IPS DF 4.7 (cell line): ENCODE measurements around the gene DOCK6.

Experiments
- DNase-seq: peaks from one replicate; pipeline ENCODE4 v3.0.0-alpha.2; 2013; ENCODE audit warnings: low spot score; ENCODE audit errors: extremely low read depth

Gene DOCK6

GRCh38 chr19:11248852-11249251 lies 13.5 kb downstream of the DOCK6 start:
- DNase-seq: no peak

DNA sequence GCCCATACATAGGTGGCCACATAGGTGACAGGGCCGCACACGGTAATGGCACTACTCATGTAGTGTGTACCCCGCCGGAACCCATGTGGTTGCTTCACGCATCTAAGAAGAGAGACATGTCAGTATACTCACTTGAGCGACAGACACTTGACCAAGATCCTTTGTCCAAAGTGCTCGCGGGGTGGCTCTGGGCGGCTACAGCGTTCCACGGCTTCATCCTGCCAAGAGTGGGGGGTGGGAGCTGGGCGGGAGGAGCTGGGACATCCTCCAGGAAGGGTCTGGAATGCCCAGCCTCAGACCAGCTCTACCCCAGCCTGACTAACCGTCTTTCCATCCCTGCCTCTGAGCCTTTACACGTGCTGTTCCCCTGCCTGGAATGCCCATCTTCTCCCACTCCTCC lies 14.4 kb downstream of the DOCK6 start:
- no peak for DNase-seq

DNA sequence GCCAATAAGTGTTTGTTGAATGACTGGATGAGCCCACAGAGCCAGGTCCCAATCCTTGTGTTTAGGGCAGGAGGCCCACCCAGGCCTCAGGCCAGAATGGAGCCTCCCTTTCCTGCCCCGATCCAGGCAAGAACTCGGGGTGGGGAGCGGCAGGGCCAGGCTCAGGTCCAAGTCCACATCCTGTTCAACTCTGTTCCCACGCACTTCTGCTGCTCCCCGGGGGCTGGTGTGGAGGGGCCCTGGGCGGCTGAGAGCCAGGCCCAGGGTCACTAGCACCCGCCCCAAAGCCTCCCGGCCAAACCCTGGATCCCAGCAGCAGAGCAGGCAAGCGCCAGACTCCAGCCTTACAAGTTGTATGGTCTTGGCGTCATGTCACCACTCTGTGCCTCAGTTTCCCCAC lies 14.9 kb downstream of the DOCK6 start:
- no peak for DNase-seq

GRCh38 chr19:11246941-11247340 lies 15.4 kb downstream of the DOCK6 start:
- DNase-seq: no peak

GRCh38 chr19:11244846-11245589 lies 17.3 kb downstream of the DOCK6 start:
- DNase-seq: no peak

- DNase-seq: no peak
These were observed 18.5 kb downstream of the DOCK6 start for GRCh38 chr19:11243798-11244169.

DNA sequence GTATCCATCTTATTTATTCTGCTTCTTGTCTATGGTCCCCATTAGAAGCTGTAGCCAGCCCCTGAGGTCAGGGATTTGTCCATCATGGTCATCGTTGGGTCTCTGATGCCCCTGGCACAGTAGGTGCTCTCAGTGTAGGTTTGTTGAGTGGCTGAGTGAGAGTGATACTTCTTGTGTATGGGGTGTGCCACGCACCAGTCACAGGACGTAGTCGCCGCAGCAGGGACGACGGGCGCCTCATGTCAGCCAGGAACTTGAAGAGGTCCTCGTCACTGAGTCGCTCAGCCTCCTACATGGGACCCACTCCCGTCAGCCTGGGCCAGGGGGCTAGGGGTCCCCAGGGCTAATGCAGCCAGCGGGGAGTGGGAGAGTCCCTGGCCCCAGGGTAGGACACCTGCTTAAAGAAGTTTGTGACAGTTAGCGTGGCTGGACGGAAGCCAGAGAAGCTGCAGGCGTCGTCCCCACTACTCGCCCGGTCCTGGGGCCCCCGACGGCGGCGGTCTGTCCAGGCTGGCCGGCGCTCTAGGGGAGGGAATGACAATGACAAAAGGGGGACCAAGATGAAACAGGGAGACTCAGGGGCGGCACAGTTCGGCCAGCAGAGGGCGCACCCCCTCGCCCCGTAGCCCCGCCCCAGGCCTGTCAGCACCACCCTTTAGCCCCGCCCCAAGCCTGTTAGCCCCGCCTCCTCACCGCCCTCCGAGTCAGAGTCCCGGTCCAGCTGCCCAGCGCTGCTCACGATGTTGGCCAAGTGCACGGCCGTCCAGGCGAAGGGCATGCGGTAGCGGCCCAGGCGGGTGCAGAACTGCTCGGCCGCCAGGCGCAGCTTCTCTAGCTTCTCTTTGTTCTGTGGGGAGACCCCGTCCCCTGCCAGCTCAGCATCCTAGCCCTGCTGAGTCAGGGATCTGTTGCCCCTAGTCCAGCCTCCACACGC lies 19.2 kb downstream of the DOCK6 start:
- DNase-seq: no peak

DNA sequence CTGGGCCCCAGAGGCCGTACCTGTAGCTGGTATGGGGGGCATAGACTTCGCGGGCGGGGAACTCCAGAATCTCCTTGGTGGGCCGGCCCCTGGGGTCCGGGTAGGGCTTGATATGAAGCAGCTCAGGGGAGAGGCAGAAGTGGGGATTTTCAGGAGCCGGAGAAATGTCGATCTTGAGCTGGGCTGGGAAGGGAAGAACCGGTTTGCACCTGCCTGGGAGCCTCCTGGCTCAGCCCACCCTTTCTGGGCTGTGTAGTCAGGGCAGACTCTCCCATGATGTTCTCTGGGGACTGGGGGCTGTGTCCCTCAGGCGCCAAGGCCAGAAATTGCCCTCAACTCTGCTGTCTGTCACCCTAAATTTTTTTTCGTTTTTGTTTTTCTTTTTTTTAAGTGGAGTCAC lies 20.3 kb downstream of the DOCK6 start:
- no peak for DNase-seq

- no peak for DNase-seq
These were observed 22.3 kb downstream of the DOCK6 start for GRCh38 chr19:11240008-11240444.

GRCh38 chr19:11239377-11240000 lies 22.8 kb downstream of the DOCK6 start, which contains the start of gene ANGPTL8:
Gene ANGPTL8, plus strand, starts transcription at chr19:11239619. Its CDS starts 19 bp downstream, at chr19:11239638.
- DNase-seq: no peak

GRCh38 chr19:11238781-11239376 lies 23.4 kb downstream of the DOCK6 start:
- no peak for DNase-seq

- DNase-seq: no peak
These were observed 24.3 kb downstream of the DOCK6 start for GRCh38 chr19:11238041-11238440.

GRCh38 chr19:11237321-11237720 lies 25.0 kb downstream of the DOCK6 start:
- no peak for DNase-seq

DNA sequence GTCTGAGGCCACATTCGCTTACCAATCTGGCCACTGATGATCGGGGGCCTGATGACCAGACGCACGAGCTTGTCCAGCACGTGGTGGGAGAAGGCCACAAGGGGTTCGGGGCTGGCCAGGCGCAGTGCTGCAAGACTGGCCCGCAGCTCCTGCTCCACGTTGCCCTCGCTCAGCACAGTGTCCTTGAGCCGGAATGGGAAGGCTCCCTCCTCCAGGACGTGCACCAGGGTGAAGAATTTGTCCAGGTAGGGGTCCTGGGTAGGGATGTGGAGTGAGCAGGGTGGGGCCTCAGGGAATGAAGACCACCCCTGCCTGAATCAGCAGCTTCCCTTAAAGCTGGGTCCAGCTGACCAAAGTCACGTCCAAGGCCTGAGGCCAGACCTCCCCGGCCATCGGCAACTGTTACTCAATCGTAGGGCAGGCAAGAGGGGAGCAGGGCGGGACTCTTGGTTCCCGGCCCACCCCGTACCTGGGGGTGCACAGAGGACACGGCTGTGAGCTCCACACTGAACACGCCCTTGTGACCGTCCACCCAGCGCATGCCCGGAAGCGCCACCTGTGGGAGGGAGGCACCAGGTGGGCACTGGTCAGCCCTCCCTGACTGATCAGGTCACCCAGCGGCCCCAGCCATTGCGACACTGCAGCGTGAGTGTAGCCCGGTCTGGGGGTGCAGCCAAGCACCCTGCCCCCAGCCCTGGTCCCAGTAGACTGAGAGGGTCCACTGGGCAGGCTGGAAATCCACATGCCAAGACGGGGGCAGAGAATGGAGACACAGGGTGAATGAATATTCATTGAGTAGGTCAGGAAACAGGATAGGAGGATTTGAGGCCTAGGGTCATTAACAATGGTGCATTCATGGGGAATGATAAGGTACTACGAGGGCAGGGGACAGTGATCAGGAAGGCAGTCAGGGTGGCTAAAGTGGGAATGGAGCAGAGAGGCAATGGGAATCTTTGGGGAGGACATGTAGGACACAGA lies 25.7 kb downstream of the DOCK6 start:
- no peak for DNase-seq

DNA sequence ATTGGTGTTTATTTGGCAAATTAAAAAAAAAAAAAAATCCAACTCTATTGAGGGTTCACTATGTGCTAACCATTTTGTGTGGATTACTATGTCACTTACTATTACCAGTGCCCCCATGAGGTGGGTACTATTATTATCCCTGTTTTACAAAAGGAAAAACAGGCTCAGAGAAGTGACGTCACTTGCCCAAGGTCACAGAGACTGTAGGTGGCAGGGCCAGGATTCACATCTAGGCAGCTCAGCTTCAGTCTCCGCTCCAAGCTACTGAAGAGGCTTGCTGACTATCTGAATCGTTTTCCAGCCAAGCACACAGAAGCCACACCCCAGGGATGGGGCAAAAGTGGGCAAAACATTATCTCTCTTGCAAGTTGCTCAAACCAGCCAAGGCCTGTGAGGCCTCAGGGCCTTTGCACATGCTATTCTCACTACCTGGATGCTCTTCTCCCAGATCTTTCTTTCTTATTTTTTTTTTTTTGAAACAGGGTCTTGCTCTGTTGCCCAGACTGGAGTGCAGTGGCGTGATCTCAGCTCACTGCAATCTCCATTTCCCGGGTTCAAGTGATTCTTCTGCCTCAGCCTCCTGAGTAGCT lies 27.7 kb downstream of the DOCK6 start:
- DNase-seq: no peak

DNA sequence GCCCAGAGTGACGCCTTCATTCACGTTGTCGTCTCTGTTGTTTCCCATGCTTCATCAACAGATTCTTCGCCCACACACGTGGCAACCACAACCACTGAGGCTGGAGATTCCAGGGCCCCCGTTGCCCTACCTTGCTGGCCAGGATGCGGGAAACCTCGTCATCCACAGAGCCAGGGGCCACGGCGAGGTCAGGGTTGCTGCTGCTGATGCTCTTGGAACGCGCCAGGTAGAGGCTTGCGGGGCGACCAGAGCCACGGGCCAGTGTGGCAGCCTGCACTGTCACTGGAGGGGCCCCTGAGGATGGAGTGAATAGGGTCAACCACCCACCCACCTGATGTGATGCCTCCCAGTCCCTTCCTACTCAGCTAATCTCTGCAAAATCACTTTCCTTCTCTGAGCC lies 29.3 kb downstream of the DOCK6 start:
- no peak for DNase-seq

- no peak for DNase-seq
These were observed 29.8 kb downstream of the DOCK6 start for GRCh38 chr19:11232555-11232954.

- no peak for DNase-seq
These were observed 31.5 kb downstream of the DOCK6 start for GRCh38 chr19:11230621-11231386.

- DNase-seq: peak; percentile 78
These were observed 35.0 kb downstream of the DOCK6 start for GRCh38 chr19:11227195-11227886.
